Stimulated activated CD4-positive, alpha-beta T cell treated with anti-CD3 and anti-CD28 coated beads, Interleukin-1b, Interleukin-23, amount 100 ng/mL, for 1 hour (primary cell): ENCODE measurements around the gene DMXL1.
A peak's percentile ranks its signal among the peaks of the same experiment; 100 is the strongest.
"Not testable (repeated sequence)": the region's sequence is repeated elsewhere in the genome, so short reads cannot be mapped to it uniquely, and the experiment has no call there.

Source experiments
- DNase-seq, 2 donors: peaks; one replicate each; pipeline ENCODE4 v3.0.0-alpha.2; 2020; ENCODE audit warnings: low read depth in 2 of 2

Gene DMXL1

DNA sequence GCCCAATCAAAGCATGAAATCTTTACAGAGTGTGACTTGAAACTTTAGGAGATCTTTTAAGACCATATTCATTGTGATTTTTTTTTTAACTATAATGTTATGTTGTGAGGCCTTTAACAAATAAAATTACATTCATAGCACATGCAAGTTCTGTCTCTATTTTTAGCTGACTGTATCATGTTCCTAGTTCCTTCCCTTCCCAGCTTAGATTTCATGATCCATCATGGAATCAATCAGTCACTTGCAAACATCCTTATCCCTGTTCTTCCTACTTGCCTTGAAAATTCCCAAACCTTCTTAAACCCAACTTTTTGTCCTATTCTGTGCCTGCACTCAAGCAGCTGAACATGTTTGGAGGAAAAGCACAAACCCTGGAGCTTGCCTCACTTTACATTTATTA, 141.8 kb downstream of the DMXL1 start:
- DNase-seq = no peak

DNA sequence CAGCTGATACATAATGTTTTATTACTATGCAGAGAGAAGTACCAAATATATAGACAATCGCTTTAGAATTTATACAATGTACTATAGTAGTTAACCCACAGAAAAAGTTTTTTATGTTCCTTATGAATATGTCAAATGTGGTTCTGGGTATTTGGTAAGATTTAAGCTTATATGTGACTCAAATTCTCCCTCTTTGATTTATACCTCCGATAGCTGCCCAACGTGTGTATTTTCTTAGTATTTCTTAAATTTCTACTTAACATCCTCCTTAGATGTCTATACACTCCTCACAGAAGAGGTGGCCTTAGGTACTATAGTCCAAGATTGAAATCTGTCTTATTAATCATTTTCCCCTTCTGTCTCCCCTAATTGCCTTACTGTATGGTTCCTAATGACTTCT, 146.3 kb downstream of the DMXL1 start:
- DNase-seq = no peak

DNA sequence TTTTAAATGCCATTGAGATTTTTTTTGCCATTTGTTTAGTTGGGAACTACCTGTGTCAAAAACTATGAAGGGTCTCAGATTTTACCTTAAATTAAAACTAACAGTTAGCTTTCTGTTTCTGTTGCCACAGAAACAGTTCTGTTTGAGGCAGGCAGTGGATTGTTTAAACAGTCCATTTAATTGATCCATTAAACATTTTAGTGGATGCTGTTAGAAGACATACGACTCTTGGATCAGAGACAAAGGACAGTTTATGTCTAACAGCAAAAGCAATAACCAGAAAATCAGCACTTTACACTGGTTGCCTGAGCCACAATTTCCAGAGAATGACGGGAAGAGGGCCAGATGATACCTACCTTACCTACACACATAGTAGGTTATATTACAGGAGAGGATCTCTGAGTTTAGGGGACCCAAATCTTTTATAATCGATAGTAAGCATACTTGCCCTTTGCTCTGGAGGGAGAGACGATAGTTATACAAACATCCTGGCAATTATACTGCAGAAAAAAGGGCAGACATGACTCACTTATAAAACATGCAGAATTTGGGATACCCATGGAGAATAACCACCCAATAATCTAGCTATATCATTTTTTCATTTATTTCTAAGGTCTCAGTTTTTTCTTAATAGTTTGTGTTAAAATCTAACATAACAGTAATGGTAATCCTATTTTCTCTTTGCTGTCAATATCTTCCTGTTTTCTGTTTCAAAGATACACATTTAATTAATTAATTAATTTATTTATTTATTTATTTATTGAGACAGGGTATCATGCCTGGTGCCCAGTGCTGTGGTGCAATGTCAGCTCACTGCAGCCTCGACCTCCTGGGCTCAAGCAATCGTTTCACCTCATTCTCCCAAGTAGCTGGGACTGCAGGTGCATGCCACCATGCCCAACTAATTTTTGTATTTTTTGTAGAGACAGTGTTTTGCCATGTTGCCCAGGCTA, 148.2 kb downstream of the DMXL1 start:
- DNase-seq = no peak

GRCh38 chr5:119220576-119221197, 149.8 kb downstream of the DMXL1 start:
- DNase-seq = no peak

DNA sequence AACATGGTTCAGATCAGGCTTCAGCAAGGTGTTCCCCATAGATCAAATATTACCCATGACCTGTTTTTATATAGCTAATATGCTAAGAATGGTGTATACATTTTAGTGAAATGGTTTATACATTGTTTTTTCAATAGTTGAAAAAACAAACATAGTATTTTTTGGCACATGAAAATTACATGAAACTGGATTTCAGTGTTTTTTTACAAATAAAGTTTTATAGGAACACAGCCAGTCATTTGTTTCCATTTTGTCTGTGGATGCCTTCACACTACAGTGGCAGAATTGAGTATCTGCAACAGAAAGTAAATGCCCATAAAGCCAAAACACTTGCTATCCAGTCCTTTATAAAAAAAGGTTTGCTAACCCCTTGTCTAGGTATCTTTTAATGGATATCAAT, 150.4 kb downstream of the DMXL1 start:
- no peak for DNase-seq

DNA sequence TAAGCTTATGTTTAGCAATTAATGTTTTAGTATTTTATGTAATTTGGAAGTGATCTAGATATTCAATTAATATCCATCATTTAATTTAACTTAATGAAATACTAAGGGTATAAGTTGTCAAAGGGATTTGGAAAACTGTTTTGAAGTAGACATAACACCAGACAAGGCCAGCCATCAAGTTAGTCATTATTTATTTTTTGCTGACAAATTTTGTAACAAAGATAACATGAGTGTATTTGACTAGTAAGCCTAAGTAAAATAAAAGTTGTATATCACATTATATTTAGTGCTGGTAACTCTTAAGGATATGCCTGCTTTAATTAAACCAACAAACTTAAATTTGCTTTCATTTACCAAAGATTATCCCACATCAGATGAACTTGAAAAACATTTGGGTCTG, 159.1 kb downstream of the DMXL1 start:
- no peak for DNase-seq

- DNase-seq = no peak
These were observed 167.6 kb downstream of the DMXL1 start for GRCh38 chr5:119238265-119239118.

GRCh38 chr5:119239119-119239417, 168.2 kb downstream of the DMXL1 start:
- no peak for DNase-seq

DNA sequence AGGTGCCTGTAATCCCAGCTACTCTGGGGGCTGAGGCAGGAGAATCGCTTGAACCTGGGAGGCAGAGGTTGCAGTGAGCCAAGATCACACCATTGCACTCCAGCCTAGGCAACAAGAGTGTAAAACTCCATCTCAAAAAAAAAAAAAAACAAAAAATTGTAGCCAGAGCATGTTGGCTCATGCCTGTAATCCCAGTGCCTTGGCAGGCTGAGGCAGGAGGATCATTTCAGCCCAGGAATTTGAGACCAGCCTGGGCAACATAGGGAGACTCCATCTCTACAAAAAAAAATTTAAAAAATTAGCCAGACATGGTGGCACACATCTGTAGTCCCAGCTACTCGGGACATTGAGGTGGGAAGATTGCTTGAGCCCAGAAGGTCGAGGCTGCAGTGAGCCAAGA, 168.9 kb downstream of the DMXL1 start:
- DNase-seq = not testable (repeated sequence)

GRCh38 chr5:119243888-119244287, 173.0 kb downstream of the DMXL1 start:
- DNase-seq = no peak

DNA sequence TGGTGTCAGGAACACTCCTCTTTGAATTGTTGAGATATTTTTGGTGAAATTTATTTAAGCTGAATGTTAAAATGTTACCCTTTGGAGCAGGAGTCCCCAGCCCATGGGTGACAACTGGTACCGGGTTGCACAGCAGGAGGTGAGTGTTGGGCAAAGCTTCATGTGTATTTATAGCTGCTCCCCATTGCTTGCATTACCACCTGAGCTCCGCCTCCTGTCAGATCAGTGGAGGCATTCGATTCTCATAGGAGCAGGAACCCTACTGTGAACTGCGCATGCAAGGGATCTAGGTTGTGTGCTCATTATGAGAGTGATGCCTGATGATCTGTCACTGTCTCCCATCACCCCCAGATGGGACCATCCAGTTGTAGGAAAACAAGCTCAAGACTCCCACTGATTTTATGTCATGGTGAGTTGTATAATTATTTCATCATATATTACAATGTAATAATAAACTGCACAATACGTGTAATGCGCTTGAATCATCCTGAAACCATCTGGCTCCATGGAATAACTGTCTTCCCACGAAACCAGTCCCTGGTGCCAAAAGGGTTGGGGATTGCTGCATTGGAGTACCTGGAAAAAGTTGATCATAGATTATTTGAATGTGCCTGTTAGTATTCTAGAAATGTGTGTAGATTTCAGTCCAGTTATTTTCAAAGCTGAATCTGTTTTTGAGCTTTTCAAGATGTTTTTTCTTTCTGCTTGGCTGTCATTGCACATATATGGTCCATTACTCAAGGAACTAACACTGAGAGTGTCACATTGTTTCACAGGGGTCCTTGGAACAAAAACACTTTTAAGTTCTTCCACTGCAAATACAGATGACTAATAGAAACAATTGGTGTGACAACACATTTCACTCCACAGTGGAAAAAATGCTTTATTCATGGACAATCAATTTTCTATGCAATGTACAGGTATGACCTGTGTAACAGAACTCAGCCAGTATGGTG, 180.3 kb downstream of the DMXL1 start:
- no peak for DNase-seq

DNA sequence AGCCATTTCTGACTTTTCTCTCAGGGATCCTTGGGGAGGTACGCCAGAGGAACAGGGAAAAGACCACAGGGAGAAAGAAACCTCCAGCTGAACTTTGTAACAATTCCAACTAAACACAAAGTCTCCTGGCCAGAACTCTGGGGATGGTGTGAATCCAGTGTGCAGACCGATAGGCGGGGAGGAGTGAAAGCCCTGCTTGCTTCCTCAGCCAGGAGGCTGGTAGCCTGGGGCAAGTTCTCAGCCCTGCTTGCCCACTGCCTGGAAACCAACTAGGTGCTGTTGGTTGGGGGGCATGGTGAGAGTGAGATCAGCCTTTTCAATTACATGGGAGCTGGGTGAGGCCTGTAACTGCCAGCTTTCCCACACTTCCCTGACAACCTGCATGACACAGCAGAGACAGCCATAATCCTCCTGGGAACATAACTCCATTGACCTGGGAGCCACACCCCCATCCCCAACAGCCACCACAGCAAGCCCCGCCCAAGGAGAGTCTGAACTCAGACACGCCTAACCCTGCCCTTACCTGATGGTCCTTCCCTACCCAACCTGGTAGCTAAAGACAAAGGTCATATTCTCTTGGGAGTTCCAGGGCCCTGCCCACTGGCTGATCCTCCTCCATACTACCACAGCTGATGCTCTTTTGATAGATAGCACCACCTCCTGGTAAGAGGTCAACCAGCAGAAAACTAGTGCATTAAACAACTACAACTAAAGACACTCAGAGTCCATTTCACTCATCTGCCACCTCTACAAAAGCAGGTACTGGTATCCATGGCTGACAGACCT, 184.9 kb downstream of the DMXL1 start:
- DNase-seq = no peak

- no peak for DNase-seq
These were observed 186.7 kb downstream of the DMXL1 start for GRCh38 chr5:119257613-119258012.

DNA sequence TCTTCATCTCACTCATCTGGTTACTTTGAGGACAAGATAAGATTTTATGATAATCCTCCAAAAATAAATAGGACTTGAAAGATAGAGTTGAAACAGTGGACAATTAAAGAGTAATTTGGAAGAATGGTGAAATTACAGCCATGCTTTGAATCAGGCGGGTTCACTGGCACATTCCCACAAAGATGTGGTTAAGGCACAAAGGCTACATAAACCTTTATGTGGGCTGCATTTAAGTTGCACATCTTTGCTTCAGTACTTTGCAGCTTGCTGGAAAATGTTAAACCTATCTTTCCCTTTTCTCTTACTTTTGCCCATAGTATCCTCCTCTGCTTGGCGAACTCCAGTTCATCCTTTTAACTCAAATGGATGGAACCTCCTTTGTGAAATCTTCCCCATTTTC, 192.8 kb downstream of the DMXL1 start:
- no peak for DNase-seq

DNA sequence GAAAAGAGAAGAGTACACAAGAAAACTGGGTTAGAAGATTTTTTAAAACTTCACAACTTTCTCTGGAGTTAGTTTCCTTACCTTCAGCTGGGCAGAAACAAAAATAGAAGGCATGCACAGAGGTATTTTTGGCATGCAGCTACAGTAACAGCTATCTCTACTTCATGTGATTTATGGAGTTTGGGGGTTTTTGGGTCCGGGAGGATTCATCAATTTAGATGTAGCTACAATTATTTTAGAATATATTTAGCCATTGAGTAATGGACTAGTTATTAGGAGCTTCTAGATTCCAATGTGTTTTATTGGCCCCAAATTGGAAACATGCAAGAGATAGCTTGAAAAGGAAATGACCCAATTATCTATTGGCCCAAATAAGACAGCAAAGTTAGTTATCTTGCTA, 193.3 kb downstream of the DMXL1 start:
- no peak for DNase-seq

DNA sequence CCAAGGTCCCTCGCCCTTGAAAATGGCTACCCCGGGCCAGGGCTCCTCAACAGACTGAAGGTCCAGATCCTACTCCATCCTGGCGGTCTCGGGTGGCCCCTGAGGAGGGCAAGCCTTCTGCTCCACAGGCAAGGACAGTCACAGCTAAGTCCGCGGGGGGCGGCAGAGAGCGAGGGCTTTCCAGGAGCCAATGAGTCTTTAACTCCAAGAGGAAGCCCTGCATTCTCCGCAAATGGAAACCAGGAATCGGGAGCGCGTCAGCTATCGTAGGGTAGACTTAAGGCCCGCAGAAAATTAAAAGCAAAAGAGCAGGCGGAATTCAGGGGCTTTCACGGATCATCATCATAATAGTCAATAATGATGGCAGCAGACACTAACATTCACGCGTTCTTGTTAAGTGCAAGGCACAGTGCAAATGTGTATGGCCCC, 197.1 kb downstream of the DMXL1 start:
- peak; percentile 30 to 32 for DNase-seq

DNA sequence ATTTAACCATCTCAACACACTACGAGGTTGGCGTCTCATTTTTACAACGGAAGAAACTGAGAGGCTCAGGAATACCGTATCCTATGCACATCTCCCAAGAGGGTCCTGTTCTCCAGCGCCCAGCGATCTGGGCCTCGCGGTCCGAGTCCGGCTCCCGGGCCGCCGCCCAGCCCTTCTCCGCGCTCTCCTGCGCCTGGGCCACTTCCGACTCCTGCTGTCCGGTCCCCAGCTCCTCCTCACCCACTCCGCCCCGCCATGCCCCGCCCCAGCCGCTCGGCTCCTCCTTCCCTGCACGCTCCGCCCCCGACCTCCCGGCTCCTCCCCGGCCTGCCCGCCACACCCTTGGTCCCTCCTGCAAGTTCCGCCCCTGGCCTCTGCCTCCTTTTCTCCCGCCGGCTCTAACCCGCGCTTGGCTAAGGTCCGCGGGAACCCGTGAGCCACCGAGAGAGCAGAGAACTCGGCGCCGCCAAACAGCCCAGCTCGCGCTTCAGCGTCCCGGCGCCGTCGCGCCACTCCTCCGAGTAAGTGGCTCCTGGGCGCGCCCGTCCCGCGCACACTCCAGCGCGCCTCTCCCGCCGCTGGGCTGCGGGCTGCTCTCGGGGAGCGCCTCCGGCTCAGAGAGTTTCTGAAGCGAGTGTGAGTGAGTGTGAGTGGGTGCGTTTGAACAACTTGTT, 197.6 kb downstream of the DMXL1 start:
- peak; percentile 88 to 97 for DNase-seq

DNA sequence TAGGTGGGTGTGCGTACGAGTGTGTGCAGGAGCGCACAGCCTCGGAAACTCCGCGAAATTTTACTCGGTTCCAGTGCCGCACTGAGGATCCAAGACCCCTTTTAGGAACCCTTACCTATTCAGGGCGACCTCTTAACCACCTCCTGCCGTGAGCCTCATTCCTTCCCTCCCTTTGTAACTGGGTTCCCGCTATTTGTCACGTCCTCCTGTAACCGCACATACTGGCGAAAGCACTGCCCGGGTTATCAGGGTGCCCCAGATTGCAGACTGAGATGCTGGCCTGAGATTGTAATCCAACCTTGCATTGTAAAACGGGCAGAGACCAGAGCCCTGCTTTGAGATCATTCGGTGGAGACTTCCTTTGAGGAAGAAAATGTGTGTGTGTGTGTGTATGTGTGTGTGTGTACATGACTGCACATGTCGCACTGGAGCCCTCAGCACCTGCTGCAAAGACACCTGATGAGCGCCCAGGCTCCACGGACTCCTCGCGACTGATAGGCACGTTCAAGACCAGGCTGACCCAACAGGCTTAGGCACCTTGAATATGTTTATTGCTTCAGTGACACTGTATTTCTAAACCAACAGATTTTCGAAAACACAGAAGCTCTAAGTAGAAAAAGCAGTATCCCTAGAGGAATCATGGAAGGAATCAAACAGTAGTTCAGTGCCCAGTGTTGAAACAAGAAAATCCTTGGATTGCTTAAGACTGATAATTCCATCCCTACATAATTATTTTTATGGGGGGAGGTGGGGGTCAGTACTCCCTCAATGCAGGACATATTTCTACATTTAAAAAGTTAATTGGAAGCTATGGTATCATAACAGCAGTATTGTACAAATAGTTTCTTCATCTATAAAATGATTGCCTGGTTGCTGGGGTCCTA, 198.4 kb downstream of the DMXL1 start:
- no peak for DNase-seq

GRCh38 chr5:119270121-119270565, 199.3 kb downstream of the DMXL1 start:
- DNase-seq = no peak
